HepG2 (cell line): ENCODE results near the gene CPE. TPM values are rescaled to one million over a fixed set of nuclear protein-coding genes. Genes with fewer than 3 reads are reported as not detected.
A peak's percentile ranks its signal among the peaks of the same experiment; 100 is the strongest.

Source experiments
- ARID2 ChIP-seq: sonication (generic); formaldehyde crosslinking; IDR thresholded peaks from 2 replicates; pipeline ENCODE4 v1.8.1; 2022; ENCODE audit warnings: mild to moderate bottlenecking, missing genetic modification reagents, borderline replicate concordance
- CAMTA2 ChIP-seq: sonication (generic); formaldehyde crosslinking; IDR thresholded peaks from 2 replicates; pipeline ENCODE4 v1.4.0; 2020; ENCODE audit warnings: mild to moderate bottlenecking, missing genetic modification reagents, borderline replicate concordance
- ETV5 ChIP-seq: IDR thresholded peaks from 2 replicates; pipeline ENCODE4 v1.6.1; 2018; ENCODE audit warnings: missing biosample characterization, missing genetic modification reagents, inconsistent platforms, borderline replicate concordance
- HDAC6 ChIP-seq: fragments of 200-600 bp; sonication (generic); IDR thresholded peaks from 2 replicates; pipeline ENCODE4 v1.7.0; 2017; ENCODE audit warnings: mild to moderate bottlenecking, antibody characterized with exemption, low read length, low read depth
- HOXA3 ChIP-seq: sonication (generic); formaldehyde crosslinking; IDR thresholded peaks from 2 replicates; pipeline ENCODE4 v1.5.0; 2020; ENCODE audit warnings: missing genetic modification reagents
- KLF12 ChIP-seq: sonication (generic); formaldehyde crosslinking; IDR thresholded peaks from 2 replicates; pipeline ENCODE4 v1.4.0; 2020; ENCODE audit warnings: missing genetic modification reagents, borderline replicate concordance
- NBN ChIP-seq: fragments of 450-650 bp; conservative IDR thresholded peaks from 2 replicates; pipeline ENCODE4 v1.6.1; 2017
- NR2C2 ChIP-seq: sonication (generic); formaldehyde crosslinking; IDR thresholded peaks from 2 replicates; pipeline ENCODE4 v1.4.0; 2020; ENCODE audit warnings: missing genetic modification reagents, mild to moderate bottlenecking, moderate library complexity, borderline replicate concordance
- NR2F1 ChIP-seq, 2 experiments: fragments of 450-650 bp in 1 of 2; formaldehyde crosslinking in 1 of 2; IDR thresholded peaks; 2 replicates each; pipeline versions ENCODE4 v1.5.0 to v1.6.1; 2016 to 2020; ENCODE audit warnings: mild to moderate bottlenecking in 1 of 2, missing compliant biosample characterization in 1 of 2, missing genetic modification reagents in 1 of 2, moderate library complexity in 1 of 2
- NR2F2 ChIP-seq: IDR thresholded peaks from 2 replicates; pipeline ENCODE4 v1.6.1; 2012; ENCODE audit warnings: low read depth, inconsistent platforms, borderline replicate concordance
- NR2F6 ChIP-seq, 2 experiments: IDR thresholded peaks; 2 replicates each; pipeline ENCODE4 v1.6.1; 2016; ENCODE audit warnings: antibody characterized with exemption in 1 of 2, mild to moderate bottlenecking in 1 of 2
- PITX1 ChIP-seq: sonication (generic); formaldehyde crosslinking; IDR thresholded peaks from 2 replicates; pipeline ENCODE4 v1.5.1; 2020; ENCODE audit warnings: mild to moderate bottlenecking, missing genetic modification reagents
- RARA ChIP-seq: IDR thresholded peaks from 2 replicates; pipeline ENCODE4 v1.6.1; 2016; ENCODE audit warnings: missing genetic modification reagents, missing compliant biosample characterization
- RORA ChIP-seq: sonication (generic); formaldehyde crosslinking; IDR thresholded peaks from 2 replicates; pipeline ENCODE4 v1.5.0; 2020; ENCODE audit warnings: mild to moderate bottlenecking, missing genetic modification reagents, moderate library complexity
- RXRB ChIP-seq: IDR thresholded peaks from 2 replicates; pipeline ENCODE4 v1.6.1; 2016; ENCODE audit warnings: borderline replicate concordance, missing genetic modification reagents, missing compliant biosample characterization
- SALL1 ChIP-seq: sonication (generic); formaldehyde crosslinking; IDR thresholded peaks from 2 replicates; pipeline ENCODE4 v1.8.0; 2022; ENCODE audit warnings: mild to moderate bottlenecking, missing genetic modification reagents
- SAP130 ChIP-seq: IDR thresholded peaks from 2 replicates; pipeline ENCODE4 v1.6.1; 2016; ENCODE audit warnings: low read depth
- SOX13 ChIP-seq, 3 experiments: fragments of 450-650 bp in 1 of 3; sonication (generic) in 1 of 3; formaldehyde crosslinking in 1 of 3; IDR thresholded peaks in 2 of 3; conservative IDR thresholded peaks in 1 of 3; 2 replicates each; pipeline versions ENCODE4 v1.5.0 to v1.6.1; 2016 to 2020; ENCODE audit warnings: antibody characterized with exemption in 1 of 3, mild to moderate bottlenecking in 1 of 3, missing compliant biosample characterization in 1 of 3, missing genetic modification reagents in 1 of 3, moderate library complexity in 1 of 3
- TEAD3 ChIP-seq: optimal IDR thresholded peaks from 2 replicates; pipeline ENCODE3; 2016; ENCODE audit warnings: borderline replicate concordance
- ZBTB8A ChIP-seq: sonication (generic); formaldehyde crosslinking; IDR thresholded peaks from 2 replicates; pipeline ENCODE4 v1.4.0; 2020; ENCODE audit warnings: mild to moderate bottlenecking, low read depth, missing genetic modification reagents, borderline replicate concordance
- ZNF34 ChIP-seq: sonication (generic); formaldehyde crosslinking; IDR thresholded peaks from 2 replicates; pipeline ENCODE4 v1.4.0; 2020; ENCODE audit warnings: mild to moderate bottlenecking, missing genetic modification reagents, borderline replicate concordance
- ZNF460 ChIP-seq: sonication (generic); formaldehyde crosslinking; IDR thresholded peaks from 2 replicates; pipeline ENCODE4 v1.5.1; 2020; ENCODE audit warnings: missing genetic modification reagents, mild to moderate bottlenecking, borderline replicate concordance
- ZNF567 ChIP-seq: sonication (generic); formaldehyde crosslinking; IDR thresholded peaks from 2 replicates; pipeline ENCODE4 v1.8.1; 2023; ENCODE audit warnings: mild to moderate bottlenecking, missing genetic modification reagents, borderline replicate concordance
- polyA plus RNA-seq, 8 experiments: library from polyadenylated mRNA; depleted of rRNA in 3 of 8; stranded (reverse) in 7 of 8; unstranded in 1 of 8; fragments of >200 nt; fragmentation: Illumina TruSeq in 4 of 8; extraction: Trizol in 4 of 8; gene quantifications; 2 replicates each; pipeline versions ENCODE4 v1.2.1 to v1.2.3, GENCODE V29; 2011 to 2016; ENCODE audit warnings: low read depth in 4 of 8, missing spikeins in 1 of 8, mixed read lengths in 1 of 8; ENCODE audit not compliant: insufficient read depth in 1 of 8
- total RNA-seq, 5 experiments: library from RNA; depleted of rRNA; stranded (reverse); fragments of >200 nt; fragmentation: Illumina TruSeq; extraction: Trizol; gene quantifications; 2 replicates each; pipeline ENCODE4 v1.2.3, GENCODE V29; 2016; ENCODE audit warnings: low read depth in 1 of 5
- TF ChIP-seq, protein P1 (sequence below): sonication (generic); formaldehyde crosslinking; IDR thresholded peaks from 2 replicates; pipeline ENCODE4 v1.8.0; 2022; ENCODE audit warnings: missing genetic modification reagents, mild to moderate bottlenecking, moderate library complexity, borderline replicate concordance
- TF ChIP-seq, protein P2 (sequence below): sonication (generic); formaldehyde crosslinking; IDR thresholded peaks from 2 replicates; pipeline ENCODE4 v1.5.0; 2020; ENCODE audit warnings: missing genetic modification reagents

The CPE gene
- total and polyA plus RNA-seq, 2 of the 13 experiments (the other 11 are each of a cell fraction or from before 2014, with no cell fraction given): 268 to 852 TPM

GRCh38 chr4:165381821-165382373 is 3.1 kb downstream of the CPE start (continued):
- TF ChIP-seq, protein P1, sequence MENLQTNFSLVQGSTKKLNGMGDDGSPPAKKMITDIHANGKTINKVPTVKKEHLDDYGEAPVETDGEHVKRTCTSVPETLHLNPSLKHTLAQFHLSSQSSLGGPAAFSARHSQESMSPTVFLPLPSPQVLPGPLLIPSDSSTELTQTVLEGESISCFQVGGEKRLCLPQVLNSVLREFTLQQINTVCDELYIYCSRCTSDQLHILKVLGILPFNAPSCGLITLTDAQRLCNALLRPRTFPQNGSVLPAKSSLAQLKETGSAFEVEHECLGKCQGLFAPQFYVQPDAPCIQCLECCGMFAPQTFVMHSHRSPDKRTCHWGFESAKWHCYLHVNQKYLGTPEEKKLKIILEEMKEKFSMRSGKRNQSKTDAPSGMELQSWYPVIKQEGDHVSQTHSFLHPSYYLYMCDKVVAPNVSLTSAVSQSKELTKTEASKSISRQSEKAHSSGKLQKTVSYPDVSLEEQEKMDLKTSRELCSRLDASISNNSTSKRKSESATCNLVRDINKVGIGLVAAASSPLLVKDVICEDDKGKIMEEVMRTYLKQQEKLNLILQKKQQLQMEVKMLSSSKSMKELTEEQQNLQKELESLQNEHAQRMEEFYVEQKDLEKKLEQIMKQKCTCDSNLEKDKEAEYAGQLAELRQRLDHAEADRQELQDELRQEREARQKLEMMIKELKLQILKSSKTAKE: 0 out of 2 replicates have a peak, but pooled peaks have one; percentile 1
- TF ChIP-seq RORA (no peak), NR2F1 (CRISPR knock-in tag; IDR thresholded peaks at IDR 0.05) (peak in 1 of 2 experiments; percentile 36; a peak in 1 of 4 replicates), ZNF567 (CRISPR knock-in tag) (no peak), CAMTA2 (CRISPR knock-in tag) (no peak), ZBTB8A (CRISPR knock-in tag) (no peak), ZNF460 (no peak), RXRB (peak; percentile 32; the same call in 1 of the 2 replicates), RARA (CRISPR knock-in tag) (peak; percentile 69; the same call in 1 of the 2 replicates), ETV5 (0 out of 2 replicates have a peak, but pooled peaks have one; percentile 28), ARID2 (CRISPR knock-in tag) (no peak), KLF12 (no peak), NR2F6 (IDR thresholded peaks at IDR 0.05) (peak; percentile 95), NR2F6 (CRISPR knock-in tag; IDR thresholded peaks at IDR 0.05) (peak; percentile 87), ZNF34 (CRISPR knock-in tag) (no peak), NR2C2 (CRISPR knock-in tag) (no peak), TEAD3 (no peak), SALL1 (peak; percentile 35; the same call in 1 of the 2 replicates), HDAC6 (no peak), PITX1 (CRISPR knock-in tag) (peak; percentile 86), SOX13 (IDR thresholded peaks at IDR 0.05) (peak; percentile 91), SOX13 (CRISPR knock-in tag; conservative IDR thresholded peaks at IDR 0.05 in 1 of 2, IDR thresholded peaks at IDR 0.05 in 1 of 2) (peak in 1 of 2 experiments; percentile 98; a peak in 2 of 4 replicates), HOXA3 (CRISPR knock-in tag) (no peak), NR2F2 (peak; percentile 92), SAP130 (CRISPR knock-in tag) (peak; percentile 40; the same call in 1 of the 2 replicates), NBN (no peak)
- TF ChIP-seq, protein P2, sequence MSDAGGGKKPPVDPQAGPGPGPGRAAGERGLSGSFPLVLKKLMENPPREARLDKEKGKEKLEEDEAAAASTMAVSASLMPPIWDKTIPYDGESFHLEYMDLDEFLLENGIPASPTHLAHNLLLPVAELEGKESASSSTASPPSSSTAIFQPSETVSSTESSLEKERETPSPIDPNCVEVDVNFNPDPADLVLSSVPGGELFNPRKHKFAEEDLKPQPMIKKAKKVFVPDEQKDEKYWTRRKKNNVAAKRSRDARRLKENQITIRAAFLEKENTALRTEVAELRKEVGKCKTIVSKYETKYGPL (CRISPR knock-in tag): no peak
